Measurements from ENCODE around the gene NXF2.
"Not testable (repeated sequence)": the region's sequence is repeated elsewhere in the genome, so short reads cannot be mapped to it uniquely, and the experiment has no call there.

The NXF2 gene, protein sequence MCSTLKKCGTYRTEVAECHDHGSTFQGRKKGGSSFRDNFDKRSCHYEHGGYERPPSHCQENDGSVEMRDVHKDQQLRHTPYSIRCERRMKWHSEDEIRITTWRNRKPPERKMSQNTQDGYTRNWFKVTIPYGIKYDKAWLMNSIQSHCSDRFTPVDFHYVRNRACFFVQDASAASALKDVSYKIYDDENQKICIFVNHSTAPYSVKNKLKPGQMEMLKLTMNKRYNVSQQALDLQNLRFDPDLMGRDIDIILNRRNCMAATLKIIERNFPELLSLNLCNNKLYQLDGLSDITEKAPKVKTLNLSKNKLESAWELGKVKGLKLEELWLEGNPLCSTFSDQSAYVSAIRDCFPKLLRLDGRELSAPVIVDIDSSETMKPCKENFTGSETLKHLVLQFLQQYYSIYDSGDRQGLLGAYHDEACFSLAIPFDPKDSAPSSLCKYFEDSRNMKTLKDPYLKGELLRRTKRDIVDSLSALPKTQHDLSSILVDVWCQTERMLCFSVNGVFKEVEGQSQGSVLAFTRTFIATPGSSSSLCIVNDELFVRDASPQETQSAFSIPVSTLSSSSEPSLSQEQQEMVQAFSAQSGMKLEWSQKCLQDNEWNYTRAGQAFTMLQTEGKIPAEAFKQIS

DNA sequence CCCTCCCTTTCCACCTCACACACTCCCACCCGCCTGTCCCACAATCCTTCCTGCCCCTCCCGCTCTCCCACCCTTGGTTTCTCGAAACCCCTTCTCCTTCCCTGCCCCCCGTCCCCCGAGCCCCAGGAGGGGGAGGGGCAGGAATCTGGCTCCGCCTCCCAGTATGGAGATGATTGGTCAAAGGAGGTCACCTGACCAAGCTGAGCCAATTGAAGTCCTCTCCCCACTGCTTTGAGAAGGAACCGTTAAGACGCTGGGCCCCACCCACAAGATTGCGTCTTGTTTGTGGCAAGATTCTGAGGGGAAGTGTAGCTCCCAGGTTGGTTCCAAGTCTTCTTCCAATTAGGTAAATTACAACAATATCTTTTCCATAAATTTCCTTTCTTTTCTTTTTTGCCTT lies at the start of gene NXF2:
TSS of gene NXF2 (plus strand) at position 275 of the 400 bp plus-strand sequence. CDS start 59,912 bp downstream, outside the sequence.
- not testable (repeated sequence) for DNase-seq

DNA sequence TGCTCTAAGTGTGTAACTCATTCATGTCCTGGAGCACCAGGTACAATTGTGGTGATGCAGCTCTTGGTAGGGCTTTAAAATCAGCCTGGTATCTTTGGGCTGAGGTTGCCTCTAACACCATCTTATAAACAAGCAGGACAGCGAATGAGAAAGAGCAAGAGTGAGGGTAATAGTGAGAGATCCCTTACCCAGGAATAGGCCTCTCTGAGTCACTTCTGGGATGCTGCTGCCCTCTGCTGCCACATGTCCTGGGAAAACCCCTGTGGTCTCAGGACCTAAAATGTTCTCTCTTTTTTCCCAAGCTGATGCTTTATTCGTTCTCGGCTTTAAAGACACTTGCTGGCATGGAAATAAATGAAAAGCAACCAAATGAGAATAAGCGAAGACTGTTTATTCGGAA lies 39.0 kb upstream of the NXF2 start:
- DNase-seq: not testable (repeated sequence)

- not testable (repeated sequence) for DNase-seq
These were observed 32.0 kb upstream of the NXF2 start, which contains the start of gene TCP11X1 for GRCh38 chrX:102214986-102215385. TCP11X1 (plus strand) TSS chrX:102215301.

DNA sequence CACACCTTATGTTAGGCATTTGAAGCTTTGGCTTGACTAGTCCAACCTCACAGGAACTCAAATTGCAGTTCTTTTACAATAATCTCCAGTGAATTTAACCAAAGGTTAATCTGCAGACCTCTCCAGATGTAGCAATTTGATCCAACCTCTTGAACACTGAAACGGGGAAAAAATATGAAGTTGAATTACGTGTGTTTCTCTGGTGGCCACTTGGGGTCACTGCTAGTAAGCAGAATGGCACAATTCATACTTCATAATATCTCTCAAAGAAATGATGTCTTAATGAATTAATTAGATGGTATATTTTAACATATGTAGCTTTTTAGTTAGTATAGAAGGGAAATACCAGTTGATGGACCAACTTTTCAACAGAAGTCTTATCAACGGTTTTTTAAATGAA lies 30.5 kb upstream of the NXF2 start:
- DNase-seq: not testable (repeated sequence)

GRCh38 chrX:102235678-102236077 lies 11.3 kb upstream of the NXF2 start:
- not testable (repeated sequence) for DNase-seq

GRCh38 chrX:102240265-102240664 lies 6.7 kb upstream of the NXF2 start:
- DNase-seq: not testable (repeated sequence)

DNA sequence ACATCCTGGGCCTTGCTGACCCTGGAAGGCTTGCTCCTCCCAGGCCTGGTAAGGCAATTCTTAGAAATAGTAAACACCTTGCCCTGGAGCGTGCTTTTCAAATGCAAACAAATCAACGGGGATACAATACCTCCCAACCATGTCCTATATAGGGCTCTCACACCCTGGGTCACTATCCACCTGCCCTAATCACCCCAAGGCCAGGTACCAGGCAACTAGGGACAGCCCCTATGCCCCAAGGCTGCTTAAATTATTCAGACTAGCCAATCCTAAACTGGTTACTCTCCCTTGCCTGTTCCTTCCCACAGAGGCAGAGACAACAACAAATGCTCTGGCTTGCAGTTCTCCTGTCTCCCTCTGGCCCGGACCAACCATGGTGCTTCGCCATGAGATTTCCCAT lies 25.3 kb downstream of the NXF2 start:
- not testable (repeated sequence) for DNase-seq

DNA sequence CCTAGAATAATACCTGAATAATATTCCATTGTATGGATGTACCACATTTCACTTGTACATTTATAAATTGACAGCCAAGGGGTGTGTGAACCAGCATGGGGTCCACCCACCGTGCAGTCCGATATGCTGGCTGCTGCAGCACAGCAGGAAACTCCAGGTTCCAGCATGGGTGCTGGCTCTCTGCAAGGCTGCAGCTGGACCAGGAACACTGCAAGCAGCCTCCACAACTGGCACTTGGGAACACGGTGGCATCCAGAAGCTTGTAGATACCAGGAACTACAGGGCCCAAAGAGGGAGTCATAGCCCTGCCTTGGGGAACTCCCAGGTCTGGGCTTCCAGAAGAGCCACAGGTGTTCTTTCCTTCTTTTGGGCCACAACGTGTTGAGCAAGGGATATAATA lies 91.2 kb downstream of the NXF2 start:
- no peak for DNase-seq

DNA sequence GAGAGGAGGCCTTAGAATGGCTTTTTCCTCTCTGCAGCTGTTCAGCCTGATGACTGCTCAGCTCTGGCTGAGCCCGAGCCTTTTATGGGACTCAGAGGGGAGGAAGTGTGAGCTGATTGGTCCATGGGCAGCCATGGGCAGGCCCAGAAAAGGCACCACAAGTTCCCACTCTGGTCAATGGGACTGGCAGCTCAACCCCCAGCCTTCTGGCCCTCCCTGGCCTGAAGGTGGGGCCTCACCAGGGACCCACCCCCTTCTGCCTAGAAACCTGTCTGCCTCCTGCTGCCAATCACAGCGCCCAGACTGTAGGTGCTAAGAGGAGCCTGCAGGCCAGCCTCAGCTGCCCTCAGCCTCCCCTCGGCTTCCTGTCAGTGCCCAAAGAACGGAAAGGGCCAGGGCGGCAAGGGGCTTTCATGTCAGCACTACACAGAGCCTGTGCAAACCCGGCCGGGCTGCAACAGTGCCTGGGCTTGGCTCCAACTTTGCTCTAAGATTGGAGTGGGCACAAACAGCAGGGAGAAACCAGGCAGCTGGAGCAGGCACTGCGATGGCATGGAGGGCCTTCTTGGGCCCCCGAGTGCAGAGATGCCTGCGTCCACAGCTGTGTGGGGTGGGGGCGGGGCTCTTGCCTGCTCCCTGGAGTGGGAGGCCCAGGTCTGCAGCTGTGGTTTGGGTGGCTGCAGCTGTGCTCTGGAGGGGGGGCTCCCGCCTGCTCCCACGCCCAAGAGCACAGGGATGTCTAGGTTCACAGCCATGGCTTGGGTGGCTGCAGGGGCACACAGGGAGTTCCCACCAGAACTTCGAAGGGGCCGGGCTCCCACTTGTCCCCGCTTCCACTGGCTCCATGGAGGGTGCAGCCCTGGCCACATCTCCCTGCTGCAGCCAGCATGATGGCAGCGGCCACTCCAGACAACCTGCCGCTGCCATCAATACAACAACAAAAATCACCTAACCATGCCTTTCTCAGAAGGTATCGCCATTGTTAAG lies 92.6 kb downstream of the NXF2 start:
- no peak for DNase-seq

- no peak for DNase-seq
These were observed 94.9 kb downstream of the NXF2 start for GRCh38 chrX:102341867-102342266.

DNA sequence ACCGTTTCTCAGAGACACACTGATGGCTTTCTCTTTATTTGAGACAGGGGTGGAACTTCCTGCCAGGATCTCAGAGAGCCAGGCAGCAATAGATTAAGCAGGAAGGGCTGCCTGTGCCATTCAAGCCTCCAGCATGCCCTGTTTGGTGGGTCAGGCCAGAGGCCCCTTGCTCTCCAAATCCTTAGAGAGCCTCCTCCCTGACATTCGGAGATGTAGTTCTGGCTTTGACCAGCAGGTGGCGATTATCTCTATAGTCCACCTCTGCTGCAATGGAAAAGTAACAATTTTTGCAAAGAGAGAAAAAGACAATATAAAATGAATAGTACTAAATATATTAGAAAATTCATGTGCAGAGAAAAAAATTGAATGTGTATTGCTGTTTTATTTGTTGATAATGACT lies 98.9 kb downstream of the NXF2 start:
- no peak for DNase-seq

Data from OCI-M1 (cell line).